HG03045 (cell line): ENCODE measurements around the gene ZSCAN23.
A peak's percentile ranks its signal among the peaks of the same experiment; 100 is the strongest.
"Not testable (repeated sequence)": the region's sequence is repeated elsewhere in the genome, so short reads cannot be mapped to it uniquely, and the experiment has no call there.

Source experiments
- ATAC-seq: cut with Tn5 transposase; IDR thresholded peaks from one replicate; pipeline ENCODE4 v1.9.1; 2021; ENCODE audit warnings: mild to moderate bottlenecking, moderate library complexity; ENCODE audit not compliant: unreplicated experiment

Gene ZSCAN23

DNA sequence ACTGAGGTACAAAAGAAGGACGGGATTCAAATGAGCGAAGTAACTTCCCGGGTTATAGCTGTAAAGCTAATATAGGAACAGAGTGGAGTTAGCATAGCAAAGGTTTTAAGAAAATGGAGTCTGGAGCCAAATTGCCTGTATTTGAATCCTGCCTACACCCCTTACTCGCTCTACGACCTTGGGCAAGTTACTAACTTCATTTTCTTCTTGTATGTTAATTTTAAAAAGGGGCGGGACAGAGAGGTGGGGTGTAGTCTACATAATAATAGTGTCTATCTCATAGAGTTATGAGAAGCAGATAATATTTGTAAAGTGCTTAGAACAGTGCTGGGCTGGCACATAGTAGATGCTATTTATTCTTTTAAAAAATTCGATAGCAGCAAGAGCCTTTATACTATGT is 705 bp downstream of the ZSCAN23 start:
- no peak for ATAC-seq

- ATAC-seq: no peak
Measured at GRCh38 chr6:28436404-28436803, 6.9 kb downstream of the ZSCAN23 start.

DNA sequence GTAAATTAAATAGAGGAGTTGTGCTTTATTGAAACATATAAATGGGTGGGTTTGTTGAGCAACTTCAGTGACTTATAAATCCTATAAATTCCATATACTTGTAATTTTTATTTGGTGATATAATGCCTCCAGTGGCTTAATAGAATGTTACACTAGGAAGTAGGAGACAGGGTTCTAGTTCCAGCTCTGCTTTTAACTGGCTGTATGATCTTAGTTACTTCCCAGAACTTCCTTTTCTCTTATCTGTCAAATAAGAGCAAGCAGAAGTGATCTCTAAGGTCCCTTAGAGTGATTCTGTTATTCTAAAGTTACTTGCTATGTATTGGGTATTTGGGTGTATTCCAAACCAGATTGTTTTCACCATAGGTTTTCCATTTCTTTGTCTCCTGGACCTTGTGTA is 10.2 kb downstream of the ZSCAN23 start:
- no peak for ATAC-seq

- ATAC-seq: no peak
Measured at GRCh38 chr6:28429781-28430180, 13.5 kb downstream of the ZSCAN23 start.

GRCh38 chr6:28425944-28426541 is 17.2 kb downstream of the ZSCAN23 start:
- no peak for ATAC-seq

DNA sequence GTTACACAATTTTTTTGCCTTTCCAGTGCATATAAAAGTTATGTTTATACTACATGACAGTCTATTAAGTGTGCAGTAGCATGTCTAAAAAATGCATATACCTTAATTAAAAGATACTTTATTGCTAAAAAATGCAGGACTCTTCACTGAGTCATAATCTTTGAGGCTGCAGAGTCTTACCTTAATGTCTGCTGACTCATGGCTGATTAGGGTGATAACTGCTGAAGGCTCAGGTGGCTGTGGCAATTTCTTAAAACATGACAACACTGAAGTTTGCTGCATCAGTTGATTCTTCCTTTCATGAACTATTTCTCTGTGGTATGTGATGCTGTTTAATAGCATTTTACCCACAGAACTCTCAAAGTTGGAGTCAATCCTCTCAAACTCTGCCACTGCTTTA is 19.1 kb downstream of the ZSCAN23 start:
- no peak for ATAC-seq

DNA sequence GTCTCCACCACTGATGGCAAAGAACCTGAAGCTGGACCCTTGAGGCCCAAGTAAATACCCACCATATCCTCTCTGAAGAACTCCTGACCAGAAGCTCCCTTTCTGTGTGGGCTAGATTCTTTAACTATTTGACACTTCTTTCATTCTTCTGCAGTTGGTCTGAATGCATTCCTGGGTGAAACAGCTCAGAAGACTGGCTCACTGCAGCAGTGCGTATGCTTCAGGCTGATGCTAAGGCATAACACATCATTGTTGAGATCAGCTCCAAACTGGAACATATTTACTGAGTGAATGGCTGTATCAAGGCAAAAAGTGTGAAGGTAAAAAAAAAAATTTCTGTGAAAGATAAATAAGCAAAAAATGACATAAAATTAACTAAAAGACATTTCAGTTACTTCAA is 19.7 kb downstream of the ZSCAN23 start:
- no peak for ATAC-seq

- ATAC-seq: no peak
Measured at GRCh38 chr6:28413681-28414080, 29.6 kb downstream of the ZSCAN23 start.

GRCh38 chr6:28410767-28411166 is 32.5 kb downstream of the ZSCAN23 start:
- no peak for ATAC-seq

DNA sequence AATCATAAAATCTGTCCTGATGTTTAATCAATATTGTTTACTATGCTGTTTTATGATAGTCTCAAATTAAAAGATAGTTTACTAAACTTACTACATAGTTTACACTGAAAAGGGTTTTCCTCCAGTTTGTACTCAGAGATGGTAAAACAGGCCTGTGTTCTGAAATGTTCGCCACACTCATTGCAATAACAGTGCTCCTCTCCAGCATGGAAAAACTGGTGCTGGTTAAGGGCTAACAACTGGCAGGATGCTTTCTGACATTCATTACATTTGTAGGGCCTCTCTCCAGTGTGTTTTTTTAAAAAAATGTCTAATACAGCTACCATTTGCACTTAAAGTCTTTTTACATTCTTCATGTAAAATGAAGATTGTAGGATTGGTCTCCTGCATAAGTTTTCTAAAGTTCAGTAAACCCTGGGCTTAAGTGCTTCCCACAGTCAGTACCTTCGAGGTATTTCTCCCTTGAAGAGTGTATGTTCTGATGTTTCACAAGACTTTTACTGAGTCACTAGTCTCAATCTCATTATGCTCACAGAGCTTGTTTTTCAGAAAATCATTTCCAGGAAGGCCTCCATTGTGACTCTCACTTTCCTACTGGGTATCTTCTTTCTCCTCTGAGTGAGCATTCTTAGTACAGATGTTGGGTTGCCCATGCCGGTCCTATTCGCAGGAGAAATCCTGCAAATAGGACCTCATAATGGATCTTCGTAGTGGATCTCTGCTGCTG is 35.1 kb downstream of the ZSCAN23 start:
- ATAC-seq: no peak

DNA sequence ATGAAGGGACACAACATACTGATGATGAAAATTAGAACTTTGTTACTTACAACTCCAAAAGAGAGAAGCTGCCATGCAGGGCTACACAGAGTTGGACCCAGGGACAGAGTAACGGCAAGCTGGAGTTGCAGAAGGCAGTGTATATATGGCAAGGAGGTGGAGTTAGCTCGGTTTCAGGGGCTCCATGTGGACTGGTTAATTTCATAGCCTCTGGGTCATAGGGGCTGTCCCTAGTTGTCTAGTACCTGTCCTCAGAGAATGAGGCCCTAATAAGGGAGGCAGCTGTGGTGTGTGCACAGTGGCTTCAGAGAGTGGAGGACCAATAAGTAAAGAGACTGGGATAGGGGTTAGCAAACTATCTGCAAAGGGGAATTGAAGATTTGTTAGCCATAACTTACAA is 35.9 kb downstream of the ZSCAN23 start:
- ATAC-seq: no peak

- ATAC-seq: not testable (repeated sequence)
Measured at GRCh38 chr6:28403923-28404322, 39.4 kb downstream of the ZSCAN23 start.

DNA sequence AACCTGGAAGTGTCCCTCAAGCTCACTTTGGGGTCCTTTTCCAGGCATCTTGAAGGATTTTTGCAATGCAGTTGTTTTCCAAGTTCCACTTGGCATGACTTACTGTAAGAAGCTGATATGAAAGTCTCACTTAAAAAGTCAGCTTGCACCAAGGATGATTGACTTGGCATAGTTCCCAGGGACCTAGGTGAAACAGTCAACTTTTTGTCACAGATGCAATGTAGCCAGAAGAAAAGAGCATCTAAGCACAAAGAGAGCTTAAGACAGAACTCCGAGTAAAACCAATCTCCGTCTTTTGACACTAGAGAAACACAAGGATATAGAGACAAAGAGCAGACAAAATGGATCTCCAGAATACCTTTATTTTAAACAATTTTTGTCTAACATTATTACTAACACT is 41.1 kb downstream of the ZSCAN23 start:
- no peak for ATAC-seq

GRCh38 chr6:28401172-28401571 is 42.1 kb downstream of the ZSCAN23 start:
- no peak for ATAC-seq

DNA sequence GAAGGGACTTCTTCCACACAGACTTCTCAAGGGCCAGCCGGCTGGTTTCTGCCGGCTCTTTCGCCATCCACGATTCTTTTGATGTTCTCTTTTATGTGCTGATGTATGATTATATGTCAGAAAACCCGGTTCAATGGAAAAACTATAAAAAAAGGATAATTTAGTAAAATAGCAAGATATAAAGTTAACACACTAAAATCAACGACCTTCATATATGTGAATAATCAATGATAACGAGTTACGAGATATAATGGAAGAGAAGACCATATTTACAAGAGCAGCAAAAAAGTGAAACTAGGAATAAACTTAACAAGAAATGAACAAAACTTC is 43.2 kb downstream of the ZSCAN23 start:
- ATAC-seq: no peak

- ATAC-seq: peak; percentile 88
Measured at GRCh38 chr6:28399350-28400121, 43.8 kb downstream of the ZSCAN23 start, which contains the start of gene ZSCAN12. Gene ZSCAN12, minus strand, starts transcription at chr6:28399747. Its CDS starts 1,342 bp downstream, at chr6:28398405.

GRCh38 chr6:28395918-28396317 is 47.4 kb downstream of the ZSCAN23 start:
- ATAC-seq: no peak

- no peak for ATAC-seq
Measured at GRCh38 chr6:28393912-28394662, 49.2 kb downstream of the ZSCAN23 start.

GRCh38 chr6:28390688-28391087 is 52.6 kb downstream of the ZSCAN23 start:
- no peak for ATAC-seq

DNA sequence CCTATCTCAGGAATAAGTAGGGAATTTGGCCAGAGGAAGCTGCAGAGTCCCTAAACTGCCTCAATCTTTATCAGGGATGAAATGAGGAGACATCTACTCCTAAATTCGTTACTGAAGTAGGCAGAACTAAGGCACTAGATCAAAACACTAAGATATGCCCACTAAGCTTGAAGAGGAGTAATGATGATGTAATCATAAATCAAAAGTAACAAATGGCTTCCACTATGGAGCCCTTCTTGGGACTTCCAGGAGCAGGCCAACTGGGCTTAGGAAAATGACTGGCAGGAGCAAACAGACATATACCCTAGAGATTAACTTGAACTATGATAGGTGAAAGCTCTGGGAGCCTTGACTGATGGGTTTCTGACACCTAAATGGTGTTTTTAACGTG is 59.2 kb downstream of the ZSCAN23 start:
- no peak for ATAC-seq
